Measurements from ENCODE around the gene C20orf202.

DNA sequence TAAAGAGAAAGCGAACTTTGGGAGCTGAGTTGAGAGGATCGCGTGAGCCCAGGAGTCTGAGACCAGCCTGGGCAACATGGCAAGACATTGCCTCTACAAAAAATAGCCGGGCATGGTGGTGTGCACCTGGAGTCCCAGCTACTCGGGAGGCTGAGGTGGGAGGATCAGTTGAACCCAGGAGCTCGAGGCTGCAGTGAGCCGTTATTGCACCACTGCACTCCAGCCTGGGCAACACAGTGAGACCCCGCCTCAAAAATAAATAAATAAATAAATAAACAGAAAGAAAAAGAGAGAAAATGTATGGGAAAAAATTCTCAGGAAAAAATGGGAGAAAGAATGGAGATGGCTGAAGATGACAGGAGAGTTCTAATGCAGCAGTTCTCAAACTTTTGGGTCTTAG is 2.5 kb downstream of the C20orf202 start:
- TF ChIP-seq POLR2AphosphoS5 (IDR thresholded peaks at IDR 0.05): no peak
- no peak for TF ChIP-seq POLR2A (IDR thresholded peaks at IDR 0.05)
